Natural killer cell (primary cell): ENCODE measurements around the gene BICD1. TPM values are rescaled to one million over a fixed set of nuclear protein-coding genes. Genes with fewer than 3 reads are reported as not detected.

ENCODE experiments used
- ATAC-seq, 3 donors: fragments of 150-1000 bp in 2 of 3; fragments of 200-7000 bp in 1 of 3; cut with Tn5 transposase; 1 replicate in 1 of 3; 2 replicates in 2 of 3; pipeline ENCODE4 v1.10.0; 2021; ENCODE audit warnings: mild to moderate bottlenecking in 2 of 3, moderate library complexity in 2 of 3
- DNase-seq, 2 donors: peaks; one replicate each; pipeline versions ENCODE4 v3.0.0 to v3.0.0-alpha.2; 2013 to 2021; ENCODE audit warnings: mixed read lengths in 1 of 2
- H3K27ac ChIP-seq: one replicate; pipeline ENCODE4 v1.5.1; 2013; ENCODE audit warnings: mild to moderate bottlenecking, low read length
- H3K27me3 ChIP-seq: one replicate; pipeline ENCODE4 v1.6.1; 2013; ENCODE audit warnings: low read length; ENCODE audit not compliant: control insufficient read depth, insufficient read depth
- H3K36me3 ChIP-seq: one replicate; pipeline ENCODE4 v1.6.1; 2013; ENCODE audit warnings: low read length; ENCODE audit not compliant: control insufficient read depth, insufficient read depth
- H3K4me1 ChIP-seq: one replicate; pipeline ENCODE4 v1.6.1; 2013; ENCODE audit warnings: low read length; ENCODE audit not compliant: control insufficient read depth, insufficient read depth
- H3K4me3 ChIP-seq: one replicate; pipeline ENCODE4 v1.5.1; 2013; ENCODE audit warnings: low read length
- H3K9me3 ChIP-seq: one replicate; pipeline ENCODE4 v1.6.1; 2013; ENCODE audit warnings: low read length; ENCODE audit not compliant: control insufficient read depth, insufficient read depth
- H3K27ac Mint-ChIP-seq, 2 donors: one replicate each; pipeline ENCODE4 v1.8.0; 2022; ENCODE audit warnings: mild to moderate bottlenecking in 2 of 2, mixed read lengths in 2 of 2, moderate library complexity in 1 of 2
- H3K27me3 Mint-ChIP-seq, 2 donors: one replicate each; pipeline ENCODE4 v1.8.0; 2022; ENCODE audit warnings: low read depth in 2 of 2, mixed read lengths in 2 of 2
- H3K36me3 Mint-ChIP-seq: one replicate; pipeline ENCODE4 v1.8.0; 2022; ENCODE audit warnings: mixed read lengths
- H3K4me1 Mint-ChIP-seq, 2 donors: one replicate each; pipeline ENCODE4 v1.8.0; 2022; ENCODE audit warnings: mixed read lengths in 2 of 2
- H3K4me3 Mint-ChIP-seq: one replicate; pipeline ENCODE4 v1.8.0; 2022; ENCODE audit warnings: mild to moderate bottlenecking, moderate library complexity, mixed read lengths
- H3K9me3 Mint-ChIP-seq, 2 donors: one replicate each; pipeline ENCODE4 v1.8.0; 2022; ENCODE audit warnings: mixed read lengths in 2 of 2
- CTCF ChIP-seq: fragments of 200-600 bp; IDR thresholded peaks from one replicate; pipeline ENCODE4 v1.8.0; 2022; ENCODE audit warnings: antibody characterized with exemption
- WGBS: methylation state at CpG from one replicate; pipeline ENCODE4 v1.1.7; 2013; ENCODE audit warnings: missing lambda C conversion rate; ENCODE audit not compliant: insufficient coverage; 5-methylcytosine and 5-hydroxymethylcytosine counted together
- intact Hi-C: fragments of 100-400 bp; cut with micrococcal nuclease; formaldehyde crosslinking; loops from one replicate; pipeline ENCODE4 v1.14.2; 2022
- total RNA-seq, 4 donors: library from RNA; stranded (reverse); fragments of 120-200 nt in 1 of 4; gene quantifications; one replicate each; pipeline versions ENCODE4 v1.2.3 to v1.2.4, GENCODE V29; 2013 to 2022

BICD1 gene
- total RNA-seq, 3 donors from 2014 or later (not counting 1 experiment from before 2014, with no cell fraction given) = 10.0 to 16.0 (median 15.5) TPM

GRCh38 chr12:32110942-32111341 is 4.3 kb downstream of the BICD1 start:
- H3K4me3 Mint-ChIP-seq = no peak overlapping the region
- H3K4me3 ChIP-seq = no peak overlapping the region
- WGBS = 100% methylated on average over 1 of the region's 2 CpGs
- no peaks in the 10 kb centered on the region for H3K27me3 Mint-ChIP-seq
- H3K27ac Mint-ChIP-seq = no peak overlapping the region
- H3K4me1 Mint-ChIP-seq = peaks cover 34 to 40% of the 10 kb centered on the region in 2 donors
- no peaks in the 10 kb centered on the region for H3K9me3 ChIP-seq
- peaks cover 17% of the 10 kb centered on the region for H3K4me1 ChIP-seq
- H3K27ac ChIP-seq = no peak overlapping the region
- H3K36me3 ChIP-seq = no peaks in the 10 kb centered on the region
- ATAC-seq = no peak
- no peak for TF ChIP-seq CTCF
- no peaks in the 10 kb centered on the region for H3K27me3 ChIP-seq
- DNase-seq = no peak
- intact Hi-C loops = no loop called here
- H3K9me3 Mint-ChIP-seq = no peaks in the 10 kb centered on the region
- no peaks in the 10 kb centered on the region for H3K36me3 Mint-ChIP-seq

GRCh38 chr12:32115404-32116104 is 8.9 kb downstream of the BICD1 start:
- Mint-ChIP-seq H3K36me3 (no peaks in the 10 kb centered on the region), H3K4me1 (peaks cover 15 to 18% of the 10 kb centered on the region in 2 donors), H3K27me3 (no peaks in the 10 kb centered on the region), H3K9me3 (no peaks in the 10 kb centered on the region), H3K27ac (peak overlapping the region in 1 of 2 donors; percentile 17), H3K4me3 (no peak overlapping the region)
- Histone ChIP-seq H3K4me1 (peaks cover 2% of the 10 kb centered on the region), H3K27ac (no peak overlapping the region), H3K9me3 (no peaks in the 10 kb centered on the region), H3K4me3 (no peak overlapping the region), H3K27me3 (no peaks in the 10 kb centered on the region), H3K36me3 (no peaks in the 10 kb centered on the region)
- DNase-seq (no peak), ATAC-seq (no peak)
- intact Hi-C loops = no loop called here
- TF ChIP-seq CTCF = no peak
- 52% methylated on average over 6 of the region's 6 CpGs for WGBS

DNA sequence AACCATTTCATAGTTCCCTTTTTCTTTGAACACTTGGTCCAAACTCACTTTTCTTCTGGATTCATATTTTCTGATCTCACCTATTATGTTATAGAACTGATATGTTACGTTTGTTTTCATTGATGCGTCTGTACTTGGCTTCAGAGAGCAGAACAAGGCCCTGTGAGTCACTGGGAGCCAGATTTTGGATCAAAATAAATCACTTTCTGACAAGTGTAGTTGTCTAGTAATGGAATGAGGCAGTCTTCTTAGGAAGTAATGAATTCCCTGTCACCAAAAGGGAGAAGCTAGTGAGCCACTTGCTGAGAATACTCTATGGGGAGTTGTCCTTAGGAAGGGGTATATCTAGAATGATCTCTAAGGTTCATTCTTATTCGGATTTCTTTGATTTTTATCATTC is 10.2 kb downstream of the BICD1 start:
- Mint-ChIP-seq H3K36me3 (no peaks in the 10 kb centered on the region), H3K4me1 (peaks cover 15 to 18% of the 10 kb centered on the region in 2 donors), H3K27ac (no peak overlapping the region), H3K9me3 (no peaks in the 10 kb centered on the region), H3K27me3 (no peaks in the 10 kb centered on the region), H3K4me3 (no peak overlapping the region)
- Histone ChIP-seq H3K27ac (no peak overlapping the region), H3K9me3 (no peaks in the 10 kb centered on the region), H3K36me3 (no peaks in the 10 kb centered on the region), H3K4me1 (peaks cover 2% of the 10 kb centered on the region), H3K27me3 (no peaks in the 10 kb centered on the region), H3K4me3 (no peak overlapping the region)
- TF ChIP-seq CTCF = no peak
- intact Hi-C loops = no loop called here
- no peak for ATAC-seq
- 92% methylated on average over 2 of the region's 3 CpGs for WGBS
- DNase-seq = no peak

DNA sequence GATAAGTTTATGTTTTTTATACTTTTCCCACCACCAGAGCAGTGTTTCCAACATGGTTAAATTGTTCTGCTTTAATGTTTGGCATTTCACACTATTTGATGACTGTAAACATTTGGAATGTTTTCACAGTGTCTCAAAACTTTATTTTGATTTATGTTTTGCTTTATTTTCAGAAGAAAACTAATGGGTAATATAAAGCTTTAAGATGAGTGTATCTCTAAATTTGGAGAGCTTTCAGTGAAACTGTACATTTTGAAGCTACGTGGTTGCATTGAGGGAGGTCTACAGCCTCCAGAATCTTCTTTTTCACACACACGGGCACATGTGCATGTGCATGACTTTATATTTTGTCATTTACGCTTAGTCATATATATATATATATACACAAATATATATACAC is 10.7 kb downstream of the BICD1 start:
- no peaks in the 10 kb centered on the region for H3K36me3 ChIP-seq
- no peaks in the 10 kb centered on the region for H3K9me3 ChIP-seq
- H3K4me3 ChIP-seq = no peak overlapping the region
- WGBS = 100% methylated on average over 1 of the region's 3 CpGs
- no peak overlapping the region for H3K27ac ChIP-seq
- no peaks in the 10 kb centered on the region for H3K36me3 Mint-ChIP-seq
- no peak for DNase-seq
- peaks cover 15 to 18% of the 10 kb centered on the region in 2 donors for H3K4me1 Mint-ChIP-seq
- H3K27me3 ChIP-seq = no peaks in the 10 kb centered on the region
- no peak for TF ChIP-seq CTCF
- no peaks in the 10 kb centered on the region for H3K9me3 Mint-ChIP-seq
- peaks cover 2% of the 10 kb centered on the region for H3K4me1 ChIP-seq
- intact Hi-C loops = no loop called here
- no peak for ATAC-seq
- H3K4me3 Mint-ChIP-seq = no peak overlapping the region
- no peak overlapping the region for H3K27ac Mint-ChIP-seq
- no peaks in the 10 kb centered on the region for H3K27me3 Mint-ChIP-seq
